ENCODE measurements around the gene RNASE1. TPM values are rescaled to one million over a fixed set of nuclear protein-coding genes. Genes with fewer than 3 reads are reported as not detected.

Gene RNASE1
- total and polyA plus RNA-seq, 2 donors (not counting 1 experiment from before 2014, with no cell fraction given), result 0.25 to 0.81 TPM

DNA sequence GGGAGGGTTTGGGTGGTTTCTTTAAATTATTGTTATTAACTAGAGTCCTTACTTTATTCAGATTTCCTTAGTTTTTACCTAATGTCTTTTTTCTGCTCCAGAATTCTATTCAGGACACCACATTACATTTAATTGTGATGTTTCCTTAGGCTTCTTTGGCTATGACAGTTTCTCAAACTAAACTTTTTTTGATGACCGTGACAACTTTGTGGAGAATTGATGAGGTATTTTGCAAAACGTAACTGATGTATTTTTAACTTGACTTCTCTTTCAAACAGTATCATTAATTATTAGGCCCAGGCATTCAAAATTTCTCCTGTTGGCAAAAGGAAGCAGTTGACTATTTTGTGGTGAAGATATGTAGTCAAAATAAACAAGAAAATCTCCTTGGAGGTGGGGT lies 11.0 kb downstream of the RNASE1 start:
- Histone ChIP-seq H3K9ac (ENCODE audit: low read length) (peak overlapping the region; percentile 5), H2AFZ (ENCODE audit: insufficient read depth, low read depth, low read length, poor library complexity, severe bottlenecking) (no peak overlapping the region), H3K36me3 (replicated peaks in 1 of 2; ENCODE audit: control extremely low read depth in 1 of 2, control insufficient read depth in 1 of 2, extremely low read depth in 1 of 2, insufficient read depth in 2 of 2, low read length in 1 of 2) (peaks cover 0 to under 1% of the 10 kb centered on the region in 2 experiments), H3K27ac (ENCODE audit: low read length in 2 of 2) (no peak overlapping the region), H3K27me3 (replicated peaks in 1 of 4; ENCODE audit: control extremely low read depth in 1 of 4, control insufficient read depth in 3 of 4, insufficient read depth in 4 of 4, low read length in 3 of 4) (no peaks in the 10 kb centered on the region), H3K4me3 (ENCODE audit: control extremely low read depth in 1 of 5, extremely low read depth in 1 of 5, insufficient read depth in 1 of 5, low read depth in 2 of 5, low read length in 4 of 5) (no peak overlapping the region), H4K20me1 (ENCODE audit: control insufficient read depth, insufficient read depth, low read length, poor library complexity, severe bottlenecking) (no peaks in the 10 kb centered on the region), H3K79me2 (ENCODE audit: control insufficient read depth, insufficient read depth, low read length) (peaks cover 69% of the 10 kb centered on the region), H3K4me1 (ENCODE audit: control insufficient read depth in 2 of 2, insufficient read depth in 2 of 2, low read length in 2 of 2) (peaks cover 6 to 8% of the 10 kb centered on the region in 2 donors), H3K4me2 (replicated peaks; ENCODE audit: low read depth, low read length, poor library complexity, severe bottlenecking) (peak overlapping the region; percentile 4), H3K9me3 (ENCODE audit: control extremely low read depth in 1 of 3, control insufficient read depth in 2 of 3, insufficient read depth in 1 of 3, low read length in 2 of 3) (no peaks in the 10 kb centered on the region)
- intact Hi-C loops (cut with micrococcal nuclease), result no loop called here
- H3K4me1 Mint-ChIP-seq, result peaks cover 30% of the 10 kb centered on the region
- no peaks in the 10 kb centered on the region for H3K27me3 Mint-ChIP-seq
- no peaks in the 10 kb centered on the region for H3K9me3 Mint-ChIP-seq (ENCODE audit: insufficient read depth)
- no CpG with 5 or more reads among the region's 2 CpGs for WGBS (ENCODE audit: insufficient coverage)
- ATAC-seq (ENCODE audit: low read depth) (no peak), DNase-seq (no peak)
- ChIA-PET POLR2A (no interaction called here), CTCF (no interaction called here)
- H3K27ac Mint-ChIP-seq, result no peak overlapping the region
- no peak for TF ChIP-seq EZH2 (IDR thresholded peaks at IDR 0.05; ENCODE audit: borderline replicate concordance, insufficient read depth, low read depth, low read length, poor library complexity, severe bottlenecking)
- no peak for TF ChIP-seq CTCF (IDR thresholded peaks at IDR 0.05)
- no peak overlapping the region for H3K4me3 Mint-ChIP-seq

DNA sequence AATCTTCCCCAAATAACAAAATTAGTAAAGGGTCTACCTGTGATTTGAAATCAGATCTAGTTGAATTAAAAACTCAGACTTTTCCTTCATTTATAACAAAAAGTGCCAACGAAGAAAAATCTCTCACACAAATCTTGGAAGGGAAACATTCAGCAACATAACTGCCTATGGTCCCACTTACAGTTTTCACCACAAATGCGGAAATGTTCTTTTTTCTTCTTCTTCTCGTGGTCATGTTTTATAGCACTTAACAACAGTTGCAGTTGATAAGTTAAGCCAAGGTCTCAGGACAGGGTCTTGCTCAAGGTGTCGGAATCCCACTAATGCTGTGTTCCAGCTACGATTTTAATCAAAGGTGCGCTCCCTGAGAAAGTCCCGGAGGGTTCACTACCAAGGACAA lies 11.5 kb downstream of the RNASE1 start:
- ATAC-seq (ENCODE audit: low read depth), result no peak
- CTCF ChIA-PET, result no interaction called here
- TF ChIP-seq CTCF (IDR thresholded peaks at IDR 0.05), result no peak
- no peak for TF ChIP-seq EZH2 (IDR thresholded peaks at IDR 0.05; ENCODE audit: borderline replicate concordance, insufficient read depth, low read depth, low read length, poor library complexity, severe bottlenecking)
- Mint-ChIP-seq H3K27ac (peak overlapping the region; percentile 70), H3K27me3 (no peaks in the 10 kb centered on the region), H3K4me3 (peak overlapping the region; percentile 57), H3K4me1 (peaks cover 32% of the 10 kb centered on the region), H3K9me3 (ENCODE audit: insufficient read depth) (no peaks in the 10 kb centered on the region)
- Histone ChIP-seq H3K4me3 (ENCODE audit: control extremely low read depth in 1 of 5, extremely low read depth in 1 of 5, insufficient read depth in 1 of 5, low read depth in 2 of 5, low read length in 4 of 5) (no peak overlapping the region), H4K20me1 (ENCODE audit: control insufficient read depth, insufficient read depth, low read length, poor library complexity, severe bottlenecking) (no peaks in the 10 kb centered on the region), H3K79me2 (ENCODE audit: control insufficient read depth, insufficient read depth, low read length) (peaks cover 73% of the 10 kb centered on the region), H2AFZ (ENCODE audit: insufficient read depth, low read depth, low read length, poor library complexity, severe bottlenecking) (no peak overlapping the region), H3K4me2 (replicated peaks; ENCODE audit: low read depth, low read length, poor library complexity, severe bottlenecking) (peak overlapping the region; percentile 4), H3K4me1 (ENCODE audit: control insufficient read depth in 2 of 2, insufficient read depth in 2 of 2, low read length in 2 of 2) (peaks cover 10% of the 10 kb centered on the region in 2 donors), H3K27me3 (replicated peaks in 1 of 4; ENCODE audit: control extremely low read depth in 1 of 4, control insufficient read depth in 3 of 4, insufficient read depth in 4 of 4, low read length in 3 of 4) (no peaks in the 10 kb centered on the region), H3K27ac (ENCODE audit: low read length in 2 of 2) (no peak overlapping the region), H3K9me3 (ENCODE audit: control extremely low read depth in 1 of 3, control insufficient read depth in 2 of 3, insufficient read depth in 1 of 3, low read length in 2 of 3) (peaks cover 0 to 4% (median 0%) of the 10 kb centered on the region in 3 donors), H3K9ac (ENCODE audit: low read length) (peak overlapping the region; percentile 5), H3K36me3 (replicated peaks in 1 of 2; ENCODE audit: control extremely low read depth in 1 of 2, control insufficient read depth in 1 of 2, extremely low read depth in 1 of 2, insufficient read depth in 2 of 2, low read length in 1 of 2) (peaks cover 0 to 4% of the 10 kb centered on the region in 2 experiments)
- 19% methylated on average over 3 of the region's 7 CpGs for WGBS (ENCODE audit: insufficient coverage)
- POLR2A ChIA-PET, result no interaction called here
- intact Hi-C loops (cut with micrococcal nuclease), result no loop called here
- DNase-seq, result peak; percentile 16

Data from B cell (primary cell).